SH-SY5Y (cell line): ENCODE measurements around the gene TANGO2.

Experiments
- GATA2 ChIP-seq: IDR thresholded peaks from 2 replicates; pipeline ENCODE4 v1.6.1; 2011; ENCODE audit warnings: mild to moderate bottlenecking, low read depth, low read length
- GATA3 ChIP-seq: IDR thresholded peaks from 2 replicates; pipeline ENCODE4 v1.6.1; 2011; ENCODE audit warnings: low read depth, mild to moderate bottlenecking, low read length, moderate library complexity

TANGO2 gene, protein sequence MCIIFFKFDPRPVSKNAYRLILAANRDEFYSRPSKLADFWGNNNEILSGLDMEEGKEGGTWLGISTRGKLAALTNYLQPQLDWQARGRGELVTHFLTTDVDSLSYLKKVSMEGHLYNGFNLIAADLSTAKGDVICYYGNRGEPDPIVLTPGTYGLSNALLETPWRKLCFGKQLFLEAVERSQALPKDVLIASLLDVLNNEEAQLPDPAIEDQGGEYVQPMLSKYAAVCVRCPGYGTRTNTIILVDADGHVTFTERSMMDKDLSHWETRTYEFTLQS

DNA sequence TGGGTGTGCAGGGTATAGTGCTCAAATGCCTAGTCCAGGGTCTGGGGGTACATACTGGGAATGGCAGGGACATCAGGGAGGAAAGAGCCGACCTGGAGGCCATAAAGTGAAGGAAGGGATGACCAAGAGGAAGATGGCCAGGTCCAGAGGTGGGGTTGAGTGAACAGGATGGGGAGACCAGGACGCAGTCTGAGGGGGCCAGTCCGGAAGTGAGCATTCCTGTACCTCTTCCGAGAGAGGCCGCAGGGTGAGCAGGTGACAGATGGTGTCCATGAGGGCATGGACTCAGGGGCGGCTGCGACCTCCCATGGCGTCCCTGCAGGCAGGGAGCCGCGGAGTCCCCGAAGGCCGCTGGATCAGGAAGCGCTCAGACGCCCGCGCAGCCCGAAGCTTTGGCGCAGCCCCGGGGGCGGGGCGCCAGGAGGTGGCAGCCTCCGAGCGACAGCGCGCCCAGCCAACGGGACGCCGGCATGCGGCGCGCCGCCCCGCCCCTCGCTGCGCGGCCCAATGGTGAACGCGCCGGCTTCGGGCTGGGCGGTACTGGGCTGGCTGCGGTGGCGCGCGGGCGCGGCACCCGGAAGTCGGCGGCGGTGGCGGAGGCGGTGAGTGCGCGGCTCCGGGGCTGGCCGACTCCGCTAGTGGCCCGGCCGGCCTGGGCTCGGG, at the start of gene TANGO2:
Gene TANGO2, plus strand, starts transcription at position 578 of the 663 bp plus-strand sequence. CDS start 15,689 bp downstream, outside the sequence.
- no peak for TF ChIP-seq GATA3
- TF ChIP-seq GATA2 = no peak

DNA sequence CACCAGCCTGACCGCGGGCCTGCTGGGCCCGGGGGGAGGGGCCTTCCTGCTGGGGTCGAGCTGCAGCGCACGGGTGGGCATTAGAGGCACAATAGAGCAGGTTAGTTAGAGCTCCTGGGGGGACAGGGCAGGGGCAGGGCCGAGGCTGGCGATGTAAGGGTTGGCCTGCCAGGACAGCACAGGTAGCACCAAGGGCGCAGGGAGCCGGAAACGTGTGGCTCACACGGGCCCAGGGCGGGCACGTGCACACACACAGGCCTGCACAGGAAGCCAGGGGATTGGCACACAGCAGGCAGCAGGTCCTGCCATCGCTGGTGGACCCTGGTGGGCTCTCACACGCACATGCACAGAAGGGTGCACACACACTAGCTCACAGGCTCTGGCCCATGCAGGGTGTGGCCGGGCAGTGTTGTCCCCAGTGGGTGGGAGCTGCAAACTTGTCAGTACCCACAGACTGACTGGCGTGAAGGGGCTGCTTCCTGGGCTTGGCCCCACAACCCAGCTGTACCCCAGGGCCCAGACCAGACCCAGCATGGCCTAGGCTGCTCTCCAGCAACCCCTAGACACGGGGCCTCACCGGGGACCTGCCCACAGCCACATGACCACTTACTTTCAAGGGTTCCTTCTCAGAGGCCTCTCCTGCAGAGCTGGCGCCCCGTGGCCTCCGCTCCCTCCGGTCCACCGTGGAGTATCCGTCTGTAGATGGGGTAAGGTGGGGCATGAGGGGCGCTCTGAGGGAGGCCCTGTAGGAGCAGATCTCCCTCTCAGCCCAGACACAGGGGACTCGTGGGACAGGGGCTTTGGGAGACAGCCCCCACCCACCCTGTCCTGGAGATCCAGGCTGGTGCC, 49.4 kb upstream of the TANGO2 start:
- TF ChIP-seq GATA3 (no peak), GATA2 (no peak)

DNA sequence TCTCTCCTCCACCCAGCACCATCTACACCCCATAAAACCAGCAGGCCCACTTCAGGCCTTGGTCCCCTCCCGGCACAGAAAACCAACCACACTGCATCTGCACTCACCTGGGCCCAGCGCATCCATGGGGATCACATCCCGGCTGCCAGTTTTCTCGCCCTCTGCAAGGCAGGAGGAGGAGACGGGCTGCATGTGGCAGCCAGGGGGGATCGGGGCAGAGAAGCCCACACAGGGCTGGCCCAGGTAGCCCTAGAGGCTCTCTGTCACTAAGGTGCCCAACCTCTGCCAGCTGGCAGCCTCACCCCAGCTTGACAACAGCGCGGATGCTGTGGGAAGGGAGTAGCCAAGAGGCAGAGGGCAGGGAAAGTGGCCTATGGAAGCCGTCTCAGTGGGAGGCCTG, 48.7 kb upstream of the TANGO2 start:
- TF ChIP-seq GATA3 = no peak
- TF ChIP-seq GATA2 = no peak

DNA sequence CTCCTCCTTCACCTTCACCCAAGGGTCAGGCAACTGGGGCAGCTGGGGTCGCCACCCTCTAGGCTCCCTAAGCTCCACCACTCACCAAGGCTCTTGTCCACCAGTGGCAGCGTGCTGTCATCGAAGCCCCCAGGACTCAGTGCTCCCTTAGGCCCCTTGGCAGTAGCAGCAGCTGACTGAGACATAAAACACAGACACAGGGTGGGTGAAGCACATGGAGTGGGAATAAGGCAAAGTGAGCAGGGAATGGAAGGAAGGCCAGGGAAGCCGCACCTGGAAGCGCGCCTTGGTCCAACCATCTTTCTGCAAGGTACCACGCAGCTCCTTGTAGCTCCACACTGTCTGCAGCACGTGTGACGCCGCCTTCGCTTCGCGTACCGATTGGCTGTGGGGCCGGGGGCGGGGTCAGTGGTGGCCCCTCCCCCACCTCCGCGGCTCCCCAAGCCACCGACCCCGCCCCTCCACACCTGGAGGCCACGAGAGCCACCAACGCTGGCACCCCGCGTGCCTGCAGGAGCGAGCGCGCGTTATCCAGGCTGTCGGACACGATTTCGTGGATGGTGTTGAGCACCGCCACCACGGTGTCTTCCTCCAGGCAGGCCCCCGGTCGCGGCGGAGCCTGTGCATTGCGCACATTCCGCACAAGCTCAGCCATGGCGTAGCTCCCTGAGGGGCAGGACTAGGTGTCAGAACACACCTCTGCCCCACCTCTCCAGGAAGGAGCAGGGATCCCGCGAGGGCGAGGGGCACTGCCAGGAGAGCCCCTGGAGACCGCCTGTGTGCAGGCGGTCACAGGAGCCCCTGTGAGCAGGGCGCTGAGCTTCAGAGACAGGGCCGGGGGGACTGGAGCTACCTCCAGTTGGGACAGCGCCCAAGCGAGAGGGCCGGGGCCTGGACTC, 48.0 kb upstream of the TANGO2 start:
- TF ChIP-seq GATA3 = no peak
- no peak for TF ChIP-seq GATA2

- TF ChIP-seq GATA3 (no peak), GATA2 (no peak)
Observed at GRCh38 chr22:19973551-19974267, 47.2 kb upstream of the TANGO2 start.

GRCh38 chr22:19974268-19974861, 46.5 kb upstream of the TANGO2 start:
- TF ChIP-seq GATA2 (no peak), GATA3 (no peak)

GRCh38 chr22:19974935-19975706, 45.8 kb upstream of the TANGO2 start:
- no peak for TF ChIP-seq GATA2
- no peak for TF ChIP-seq GATA3

DNA sequence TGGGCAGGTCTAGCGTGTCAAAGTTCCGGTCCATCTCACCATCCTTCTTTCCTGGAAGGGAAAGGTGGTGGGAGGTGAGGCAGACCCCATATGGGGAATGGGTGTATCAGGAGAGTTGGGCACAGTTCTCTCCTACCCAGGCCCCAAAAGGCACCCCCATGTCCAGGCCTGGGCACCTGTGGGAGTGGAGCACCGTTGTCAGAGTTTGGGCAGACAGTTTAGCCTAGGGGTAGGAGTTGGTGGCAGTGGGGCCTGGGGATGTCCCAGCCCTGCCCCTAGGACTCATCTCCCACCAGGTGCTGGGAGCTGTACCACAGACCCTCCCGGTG, 45.2 kb upstream of the TANGO2 start:
- TF ChIP-seq GATA3 (no peak), GATA2 (no peak)

DNA sequence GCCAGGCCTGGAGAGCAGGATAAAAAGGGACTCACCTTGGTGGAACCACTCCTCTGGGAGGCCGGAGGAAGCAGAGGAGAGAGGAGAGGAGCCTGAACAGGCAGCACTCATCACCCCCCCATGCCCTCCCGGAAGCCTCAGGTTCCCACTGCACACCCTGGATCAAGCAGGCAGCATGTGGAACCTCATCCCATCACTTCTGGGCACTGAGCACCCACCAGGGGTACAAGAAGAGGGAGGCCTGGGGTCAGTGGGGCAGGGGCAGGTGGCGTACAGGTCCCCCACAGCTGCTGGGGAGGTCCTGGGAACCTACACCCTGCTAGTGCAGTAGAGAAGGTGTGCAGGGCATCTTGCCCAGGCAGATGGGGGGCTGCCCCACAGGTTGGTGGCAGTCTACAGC, 44.2 kb upstream of the TANGO2 start:
- TF ChIP-seq GATA2 = no peak
- TF ChIP-seq GATA3 = no peak

- TF ChIP-seq GATA3 (no peak), GATA2 (no peak)
Observed at GRCh38 chr22:19977296-19978243, 43.3 kb upstream of the TANGO2 start.

DNA sequence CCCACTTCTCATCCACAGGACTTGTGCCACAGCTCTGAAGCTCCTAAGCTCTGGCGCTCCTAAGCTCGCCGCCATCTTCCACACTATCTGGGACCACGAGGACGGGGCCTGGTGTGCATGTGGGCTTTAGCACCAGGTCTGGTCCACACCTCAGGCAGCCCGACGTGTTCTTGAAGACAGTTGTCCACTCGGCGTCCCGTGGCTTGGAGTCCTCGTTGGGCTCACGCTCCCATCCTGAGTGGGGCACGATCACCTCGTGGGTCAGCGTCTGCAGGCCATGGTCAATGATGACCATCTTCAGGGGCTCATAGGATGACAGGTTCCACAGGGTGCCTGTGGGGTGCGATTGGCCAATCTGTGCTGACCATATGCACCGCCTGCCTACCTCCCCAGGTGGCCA, 42.2 kb upstream of the TANGO2 start:
- TF ChIP-seq GATA2 (no peak), GATA3 (no peak)

DNA sequence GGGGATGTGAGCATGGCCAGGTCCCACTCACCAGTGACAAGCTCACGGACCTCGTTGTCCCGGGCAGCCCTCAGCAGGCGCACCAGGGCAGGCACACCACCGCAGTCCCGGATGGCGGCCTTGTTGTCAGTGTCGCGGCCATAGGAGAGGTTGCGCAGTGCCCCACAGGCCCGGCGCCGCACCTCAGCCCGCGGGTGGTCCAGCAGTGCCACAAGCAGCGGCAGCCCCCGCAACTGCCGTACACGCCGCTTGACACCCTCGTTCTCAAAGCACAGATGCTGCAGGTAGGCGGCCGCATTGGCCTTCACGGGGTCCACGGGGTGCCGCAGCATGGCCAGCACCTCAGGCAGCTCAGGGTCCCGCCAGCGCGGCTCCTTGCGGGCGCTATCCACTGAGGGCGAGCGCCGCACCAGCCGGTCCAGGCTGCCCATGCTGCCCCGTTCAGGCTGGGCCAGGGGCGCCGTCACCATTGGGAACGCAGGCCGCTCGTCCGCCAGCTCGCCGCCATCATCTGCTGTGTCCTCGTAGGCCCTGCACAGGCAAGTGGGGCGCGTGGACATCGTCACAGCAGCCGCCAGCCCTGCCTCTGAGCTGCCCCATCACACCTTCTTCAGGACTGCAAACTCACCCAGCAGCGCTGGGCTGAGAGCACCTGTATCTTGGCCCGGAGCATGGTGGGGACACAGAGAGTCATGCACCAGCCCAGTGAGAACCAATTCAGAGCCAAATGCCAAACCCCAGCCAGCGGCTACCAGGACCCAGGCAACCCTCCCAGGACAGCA, 41.0 kb upstream of the TANGO2 start:
- no peak for TF ChIP-seq GATA3
